Smooth muscle cell (in vitro differentiated cells): ENCODE results near the gene CBLIF. TPM values are rescaled to one million over a fixed set of nuclear protein-coding genes. Genes with fewer than 3 reads are reported as not detected.

ENCODE experiments used
- DNase-seq: peaks from one replicate; lab custom pipeline; 2025; ENCODE audit not compliant: unreplicated experiment; lab: John Stamatoyannopoulos, UW
- H2AFZ ChIP-seq: fragments of 200-600 bp; sonication (generic); 2 replicates; pipeline ENCODE4 v1.6.0; 2016; ENCODE audit warnings: antibody characterized with exemption, low read depth, mild to moderate bottlenecking
- H3F3A ChIP-seq: fragments of 200-600 bp; sonication (generic); 2 replicates; pipeline ENCODE4 v1.6.0; 2017; ENCODE audit warnings: antibody characterized with exemption, low read depth
- H3K27ac ChIP-seq: fragments of 200-600 bp; sonication (generic); 2 replicates; pipeline ENCODE4 v1.5.1; 2016; ENCODE audit warnings: low read depth, mild to moderate bottlenecking
- H3K27me3 ChIP-seq: fragments of 200-600 bp; sonication (generic); 2 replicates; pipeline ENCODE4 v1.6.1; 2016; ENCODE audit warnings: low read depth, mild to moderate bottlenecking
- H3K36me3 ChIP-seq: fragments of 200-600 bp; sonication (generic); 2 replicates; pipeline ENCODE4 v1.5.1; 2016; ENCODE audit warnings: low read depth
- H3K4me1 ChIP-seq: fragments of 200-600 bp; sonication (generic); 2 replicates; pipeline ENCODE4 v1.5.1; 2016; ENCODE audit warnings: low read depth
- H3K4me2 ChIP-seq: fragments of 200-600 bp; sonication (generic); 2 replicates; pipeline ENCODE4 v1.6.0; 2016; ENCODE audit warnings: mild to moderate bottlenecking
- H3K4me3 ChIP-seq: fragments of 200-600 bp; sonication (generic); 2 replicates; pipeline ENCODE4 v1.5.1; 2016; ENCODE audit warnings: mild to moderate bottlenecking
- H3K79me2 ChIP-seq: fragments of 200-600 bp; sonication (generic); 2 replicates; pipeline ENCODE4 v1.6.0; 2016; ENCODE audit warnings: low read depth, mild to moderate bottlenecking
- H3K9ac ChIP-seq: fragments of 200-600 bp; sonication (generic); 2 replicates; pipeline ENCODE4 v1.6.0; 2016; ENCODE audit warnings: low read depth
- H3K9me3 ChIP-seq: fragments of 200-600 bp; sonication (generic); replicated peaks from 2 replicates; pipeline ENCODE4 v1.5.1; 2016; ENCODE audit warnings: low read depth
- H4K20me1 ChIP-seq: fragments of 200-600 bp; sonication (generic); 2 replicates; pipeline ENCODE4 v1.6.0; 2016; ENCODE audit warnings: low read depth
- CTCF ChIP-seq: fragments of 200-600 bp; sonication (generic); IDR thresholded peaks from 2 replicates; pipeline ENCODE4 v1.5.1; 2017; ENCODE audit warnings: borderline replicate concordance, mild to moderate bottlenecking, antibody characterized with exemption; ENCODE audit not compliant: insufficient read depth, poor library complexity, severe bottlenecking
- WGBS: methylation state at CpG from one replicate; pipeline ENCODE4 v1.1.7; 2016; ENCODE audit warnings: low lambda C conversion rate; 5-methylcytosine and 5-hydroxymethylcytosine counted together
- polyA plus RNA-seq: library from polyadenylated mRNA; unstranded; fragments of >200 nt; fragmentation: Nextera tagmentation; extraction: Ambion mirVana; gene quantifications from 2 replicates; pipeline ENCODE4 v1.2.1, GENCODE V29; 2016
- total RNA-seq: library from RNA; depleted of rRNA; stranded (reverse); fragments of >200 nt; gene quantifications from 2 replicates; pipeline ENCODE4 v1.2.3, GENCODE V29; 2014

Gene CBLIF
- total and polyA plus RNA-seq, 2 experiments from 2014 or later = not detected

GRCh38 chr11:59866836-59867235, 21.5 kb upstream of the CBLIF start:
- Histone ChIP-seq H3K4me3 (no peak overlapping the region), H3K27ac (no peak overlapping the region), H4K20me1 (no peaks in the 10 kb centered on the region), H3K79me2 (no peaks in the 10 kb centered on the region), H3K9me3 (no peaks in the 10 kb centered on the region), H3K27me3 (no peaks in the 10 kb centered on the region), H3K9ac (no peak overlapping the region), H3K4me2 (no peak overlapping the region), H3F3A (no peaks in the 10 kb centered on the region), H3K4me1 (no peaks in the 10 kb centered on the region), H3K36me3 (no peaks in the 10 kb centered on the region), H2AFZ (no peak overlapping the region)
- 92% methylated on average over 1 of the region's 1 CpG for WGBS
- no peak for TF ChIP-seq CTCF
- DNase-seq = no peak

GRCh38 chr11:59866397-59866796, 21.1 kb upstream of the CBLIF start, which contains the start of gene TCN1:
TCN1 (minus strand) TSS chr11:59866487; CDS start chr11:59866470, 17 bp downstream.
- WGBS = 84% methylated on average over 3 of the region's 3 CpGs
- Histone ChIP-seq H3K4me2 (no peak within 1 kb of the TSS), H3K4me3 (no peak within 1 kb of the TSS)

GRCh38 chr11:59865031-59865430, 19.7 kb upstream of the CBLIF start:
- no peak overlapping the region for H2AFZ ChIP-seq
- H3K4me2 ChIP-seq = no peak overlapping the region
- WGBS = 84% methylated on average over 1 of the region's 1 CpG
- H3K4me1 ChIP-seq = no peaks in the 10 kb centered on the region
- no peak overlapping the region for H3K4me3 ChIP-seq
- no peak overlapping the region for H3K9ac ChIP-seq
- no peaks in the 10 kb centered on the region for H3K36me3 ChIP-seq
- H3K27ac ChIP-seq = peak overlapping the region; percentile 56
- H3K79me2 ChIP-seq = no peaks in the 10 kb centered on the region
- H3F3A ChIP-seq = no peaks in the 10 kb centered on the region
- H3K27me3 ChIP-seq = no peaks in the 10 kb centered on the region
- no peak for DNase-seq
- H4K20me1 ChIP-seq = no peaks in the 10 kb centered on the region
- no peaks in the 10 kb centered on the region for H3K9me3 ChIP-seq
- no peak for TF ChIP-seq CTCF

More at GRCh38 chr11:59866397-59866796, 21.1 kb upstream of the CBLIF start, which contains the start of gene TCN1:
- peak within 1 kb of the TSS; percentile 56 for H3K27ac ChIP-seq
- H3F3A ChIP-seq = no peaks in the 10 kb centered on the region
- H3K27me3 ChIP-seq = no peaks in the 10 kb centered on the region
- no peak for TF ChIP-seq CTCF
- no peaks in the 10 kb centered on the region for H3K79me2 ChIP-seq
- H3K9me3 ChIP-seq = no peaks in the 10 kb centered on the region
- no peak within 1 kb of the TSS for H2AFZ ChIP-seq
- H3K36me3 ChIP-seq = no peaks in the 10 kb centered on the region
- H4K20me1 ChIP-seq = no peaks in the 10 kb centered on the region
- no peaks in the 10 kb centered on the region for H3K4me1 ChIP-seq
- no peak within 1 kb of the TSS for H3K9ac ChIP-seq
- no peak for DNase-seq

GRCh38 chr11:59862252-59862651, 17.0 kb upstream of the CBLIF start:
- WGBS = 90% methylated on average over 3 of the region's 3 CpGs
- no peak for TF ChIP-seq CTCF
- Histone ChIP-seq H3K9ac (no peak overlapping the region), H2AFZ (no peak overlapping the region), H3K4me3 (no peak overlapping the region), H3K9me3 (no peaks in the 10 kb centered on the region), H3K4me1 (no peaks in the 10 kb centered on the region), H3K36me3 (no peaks in the 10 kb centered on the region), H3K79me2 (no peaks in the 10 kb centered on the region), H3F3A (no peaks in the 10 kb centered on the region), H4K20me1 (no peaks in the 10 kb centered on the region), H3K4me2 (no peak overlapping the region), H3K27ac (no peak overlapping the region), H3K27me3 (no peaks in the 10 kb centered on the region)
- no peak for DNase-seq
